OCI-LY7 (cell line): ENCODE results near the gene KIF6.

Source experiments
- EZH2phosphoT487 ChIP-seq: fragments of 200-600 bp; sonication (generic); IDR thresholded peaks from 2 replicates; pipeline ENCODE4 v1.6.1; 2018; ENCODE audit warnings: low read depth, borderline replicate concordance, mild to moderate bottlenecking, mixed run types, antibody characterized with exemption, low read length, moderate library complexity, mixed read lengths
- TF ChIP-seq, protein P1 (sequence below): fragments of 200-600 bp; sonication (generic); conservative IDR thresholded peaks from 2 replicates; pipeline ENCODE4 v1.5.1; 2014; ENCODE audit warnings: mild to moderate bottlenecking, antibody characterized with exemption, low read length, moderate library complexity, mixed read lengths

DNA sequence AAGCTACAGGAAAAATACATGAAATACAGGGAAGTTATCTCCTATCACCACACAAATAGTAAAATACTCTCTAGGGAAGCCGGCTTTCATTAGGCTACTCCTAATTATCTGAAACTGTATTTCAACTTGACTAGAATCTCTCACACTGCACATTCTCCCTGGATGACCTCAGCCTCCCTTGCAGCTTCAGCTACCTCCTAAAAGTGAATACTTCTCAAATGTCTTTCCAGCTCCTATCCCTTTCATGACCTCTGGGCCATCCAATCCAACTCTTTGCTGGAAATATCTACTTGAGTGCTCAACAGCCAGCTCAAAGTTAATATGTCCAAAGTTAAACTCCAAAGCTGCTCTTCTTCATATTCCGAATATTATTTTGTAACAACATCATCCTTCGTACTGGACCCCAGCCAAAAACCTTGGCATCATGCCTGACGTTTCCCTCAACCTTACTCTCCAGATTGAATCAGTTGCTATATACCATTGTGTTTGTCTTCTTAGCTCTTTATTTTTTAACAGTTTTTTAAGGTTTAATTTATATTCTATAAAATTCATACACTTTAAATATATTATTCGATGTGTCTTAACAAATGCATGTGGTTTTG is 29.4 kb upstream of the KIF6 start:
- TF ChIP-seq, protein P1, sequence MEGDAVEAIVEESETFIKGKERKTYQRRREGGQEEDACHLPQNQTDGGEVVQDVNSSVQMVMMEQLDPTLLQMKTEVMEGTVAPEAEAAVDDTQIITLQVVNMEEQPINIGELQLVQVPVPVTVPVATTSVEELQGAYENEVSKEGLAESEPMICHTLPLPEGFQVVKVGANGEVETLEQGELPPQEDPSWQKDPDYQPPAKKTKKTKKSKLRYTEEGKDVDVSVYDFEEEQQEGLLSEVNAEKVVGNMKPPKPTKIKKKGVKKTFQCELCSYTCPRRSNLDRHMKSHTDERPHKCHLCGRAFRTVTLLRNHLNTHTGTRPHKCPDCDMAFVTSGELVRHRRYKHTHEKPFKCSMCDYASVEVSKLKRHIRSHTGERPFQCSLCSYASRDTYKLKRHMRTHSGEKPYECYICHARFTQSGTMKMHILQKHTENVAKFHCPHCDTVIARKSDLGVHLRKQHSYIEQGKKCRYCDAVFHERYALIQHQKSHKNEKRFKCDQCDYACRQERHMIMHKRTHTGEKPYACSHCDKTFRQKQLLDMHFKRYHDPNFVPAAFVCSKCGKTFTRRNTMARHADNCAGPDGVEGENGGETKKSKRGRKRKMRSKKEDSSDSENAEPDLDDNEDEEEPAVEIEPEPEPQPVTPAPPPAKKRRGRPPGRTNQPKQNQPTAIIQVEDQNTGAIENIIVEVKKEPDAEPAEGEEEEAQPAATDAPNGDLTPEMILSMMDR: no peak
- no peak for TF ChIP-seq EZH2phosphoT487
